Cardiac fibroblast (primary cell): ENCODE results near the gene PGRMC2.

ENCODE experiments used
- DNase-seq, 2 donors: peaks; one replicate each; pipeline versions ENCODE4 v3.0.0 to v3.0.0-alpha.2; 2010; ENCODE audit warnings: low read depth in 2 of 2
- H3K4me3 ChIP-seq, 2 donors: replicated peaks in 1 of 2; 1 replicate in 1 of 2; 2 replicates in 1 of 2; pipeline ENCODE4 v1.5.1; 2011; ENCODE audit warnings: low read depth in 2 of 2, low read length in 2 of 2, mild to moderate bottlenecking in 2 of 2, moderate library complexity in 1 of 2
- CTCF ChIP-seq: IDR thresholded peaks from one replicate; pipeline ENCODE4 v1.5.1; 2011; ENCODE audit warnings: low read depth, mild to moderate bottlenecking, low read length, inconsistent platforms

The PGRMC2 gene

GRCh38 chr4:128303986-128304385 lies 16.4 kb upstream of the PGRMC2 start:
- no peak for DNase-seq
- H3K4me3 ChIP-seq, result no peak overlapping the region
- TF ChIP-seq CTCF, result no peak

GRCh38 chr4:128303405-128303785 lies 15.8 kb upstream of the PGRMC2 start:
- DNase-seq, result no peak
- TF ChIP-seq CTCF, result no peak
- H3K4me3 ChIP-seq, result no peak overlapping the region

DNA sequence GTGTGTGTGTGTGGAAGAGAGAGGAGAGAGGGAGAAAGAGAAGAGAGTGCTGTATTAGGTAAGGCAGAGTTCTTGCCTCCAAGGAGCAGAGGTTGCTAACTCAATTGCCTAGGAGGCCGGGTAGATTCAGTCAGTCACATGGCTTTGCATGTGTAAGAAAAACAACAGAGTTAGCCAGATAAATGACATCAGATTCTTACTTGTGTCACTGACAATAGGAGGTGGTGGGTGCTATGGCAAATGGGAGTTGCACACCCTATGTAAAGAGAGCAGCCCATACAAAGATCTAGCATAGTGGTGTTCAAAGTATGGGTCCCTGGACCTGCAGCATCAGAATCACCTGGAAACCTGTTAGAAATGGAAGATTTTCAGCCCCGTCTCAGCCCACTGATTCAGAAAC lies 14.4 kb upstream of the PGRMC2 start:
- TF ChIP-seq CTCF, result no peak
- DNase-seq, result peak in 1 of 2 donors; percentile 51
- H3K4me3 ChIP-seq, result no peak overlapping the region

GRCh38 chr4:128299848-128300247 lies 12.2 kb upstream of the PGRMC2 start:
- no peak overlapping the region for H3K4me3 ChIP-seq
- no peak for DNase-seq
- TF ChIP-seq CTCF, result no peak

GRCh38 chr4:128298852-128299251 lies 11.2 kb upstream of the PGRMC2 start:
- no peak overlapping the region for H3K4me3 ChIP-seq
- TF ChIP-seq CTCF, result no peak
- DNase-seq, result no peak

DNA sequence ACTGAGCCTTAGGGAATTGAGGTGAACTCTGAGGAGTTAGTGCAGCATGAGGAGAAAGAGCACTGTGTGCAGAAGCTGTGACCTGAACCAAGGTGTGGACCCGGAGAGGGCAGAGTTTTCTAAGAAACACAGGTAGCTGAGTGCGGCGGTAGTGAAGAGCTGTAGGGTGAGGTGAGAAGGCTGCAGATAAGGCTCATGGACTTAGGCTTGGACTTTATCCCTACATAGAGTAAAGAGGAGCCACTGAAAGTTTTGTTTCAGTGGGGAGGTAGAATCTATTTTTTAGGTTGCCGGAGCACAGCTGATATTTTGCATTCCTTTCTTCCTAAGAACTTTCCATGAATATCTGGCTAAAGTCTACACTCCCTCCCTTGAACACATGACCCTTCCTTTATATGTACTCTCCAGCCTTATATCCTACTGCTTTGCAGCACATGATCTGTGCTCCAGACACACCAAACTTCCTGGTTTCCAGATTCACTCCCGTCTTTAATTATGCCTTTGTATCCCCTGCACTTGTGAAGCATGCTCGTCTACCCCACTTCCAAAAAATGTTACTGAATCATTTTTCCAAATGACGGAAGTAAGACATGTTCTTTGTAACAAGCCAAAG lies 10.6 kb upstream of the PGRMC2 start:
- no peak for TF ChIP-seq CTCF
- H3K4me3 ChIP-seq, result no peak overlapping the region
- no peak for DNase-seq

DNA sequence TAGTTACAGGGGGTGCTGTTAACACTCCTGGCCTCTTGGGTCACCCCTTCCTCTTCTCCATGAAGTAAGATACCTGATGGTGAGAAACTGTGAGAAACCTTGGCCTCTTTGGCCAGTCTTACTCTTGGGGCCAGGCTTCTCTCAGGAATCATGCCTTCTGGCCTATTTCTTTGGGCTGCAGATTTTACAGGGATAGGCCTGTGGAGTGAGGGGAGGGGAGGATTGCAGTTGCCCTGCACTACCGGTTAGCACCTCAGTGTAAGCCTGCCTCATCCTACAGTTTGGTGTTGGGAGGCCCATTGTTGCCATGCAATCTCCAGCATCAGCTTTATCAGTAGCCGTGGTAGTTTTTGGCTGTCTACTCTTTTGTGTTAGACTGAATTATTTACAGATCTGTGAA lies 7.6 kb upstream of the PGRMC2 start:
- no peak overlapping the region for H3K4me3 ChIP-seq
- no peak for DNase-seq
- no peak for TF ChIP-seq CTCF
